Measurements from ENCODE around the gene KIFAP3.

KIFAP3 gene

GRCh38 chr1:169968174-169968573 lies 106.3 kb downstream of the KIFAP3 start:
- Histone ChIP-seq H3K27ac (no peak overlapping the region), H3K4me2 (ENCODE audit: low read length) (no peak overlapping the region), H3K27me3 (ENCODE audit: control insufficient read depth, insufficient read depth, low read length) (no peaks in the 10 kb centered on the region), H3K4me1 (no peaks in the 10 kb centered on the region), H3K9ac (no peak overlapping the region), H2AFZ (no peak overlapping the region), H3K4me3 (ENCODE audit: low read depth, low read length) (no peak overlapping the region), H3K79me2 (no peaks in the 10 kb centered on the region), H3K36me3 (ENCODE audit: control insufficient read depth, insufficient read depth, low read length) (peaks cover 2% of the 10 kb centered on the region), H3K9me3 (ENCODE audit: control insufficient read depth, low read length) (no peaks in the 10 kb centered on the region)
- no peak for TF ChIP-seq CTCF (IDR thresholded peaks at IDR 0.05)

GRCh38 chr1:169964206-169964605 lies 110.3 kb downstream of the KIFAP3 start:
- no peak overlapping the region for H2AFZ ChIP-seq
- H3K9ac ChIP-seq, result no peak overlapping the region
- H3K4me2 ChIP-seq (ENCODE audit: low read length), result no peak overlapping the region
- H3K27me3 ChIP-seq (ENCODE audit: control insufficient read depth, insufficient read depth, low read length), result no peaks in the 10 kb centered on the region
- H3K4me3 ChIP-seq (ENCODE audit: low read depth, low read length), result no peak overlapping the region
- H3K79me2 ChIP-seq, result no peaks in the 10 kb centered on the region
- H3K9me3 ChIP-seq (ENCODE audit: control insufficient read depth, low read length), result no peaks in the 10 kb centered on the region
- no peak for TF ChIP-seq CTCF (IDR thresholded peaks at IDR 0.05)
- H3K27ac ChIP-seq, result no peak overlapping the region
- no peaks in the 10 kb centered on the region for H3K36me3 ChIP-seq (ENCODE audit: control insufficient read depth, insufficient read depth, low read length)
- no peaks in the 10 kb centered on the region for H3K4me1 ChIP-seq

GRCh38 chr1:169959686-169960085 lies 114.8 kb downstream of the KIFAP3 start:
- H3K4me2 ChIP-seq (ENCODE audit: low read length), result no peak overlapping the region
- no peaks in the 10 kb centered on the region for H3K36me3 ChIP-seq (ENCODE audit: control insufficient read depth, insufficient read depth, low read length)
- H3K4me1 ChIP-seq, result no peaks in the 10 kb centered on the region
- no peaks in the 10 kb centered on the region for H3K27me3 ChIP-seq (ENCODE audit: control insufficient read depth, insufficient read depth, low read length)
- no peak for TF ChIP-seq CTCF (IDR thresholded peaks at IDR 0.05)
- no peaks in the 10 kb centered on the region for H3K79me2 ChIP-seq
- no peak overlapping the region for H2AFZ ChIP-seq
- H3K4me3 ChIP-seq (ENCODE audit: low read depth, low read length), result no peak overlapping the region
- H3K27ac ChIP-seq, result no peak overlapping the region
- H3K9me3 ChIP-seq (ENCODE audit: control insufficient read depth, low read length), result no peaks in the 10 kb centered on the region
- no peak overlapping the region for H3K9ac ChIP-seq

GRCh38 chr1:169958987-169959386 lies 115.5 kb downstream of the KIFAP3 start:
- H3K79me2 ChIP-seq, result no peaks in the 10 kb centered on the region
- no peak overlapping the region for H3K27ac ChIP-seq
- no peaks in the 10 kb centered on the region for H3K36me3 ChIP-seq (ENCODE audit: control insufficient read depth, insufficient read depth, low read length)
- H2AFZ ChIP-seq, result no peak overlapping the region
- no peaks in the 10 kb centered on the region for H3K9me3 ChIP-seq (ENCODE audit: control insufficient read depth, low read length)
- no peak for TF ChIP-seq CTCF (IDR thresholded peaks at IDR 0.05)
- H3K4me2 ChIP-seq (ENCODE audit: low read length), result no peak overlapping the region
- H3K4me1 ChIP-seq, result no peaks in the 10 kb centered on the region
- H3K9ac ChIP-seq, result no peak overlapping the region
- H3K27me3 ChIP-seq (ENCODE audit: control insufficient read depth, insufficient read depth, low read length), result no peaks in the 10 kb centered on the region
- H3K4me3 ChIP-seq (ENCODE audit: low read depth, low read length), result no peak overlapping the region

DNA sequence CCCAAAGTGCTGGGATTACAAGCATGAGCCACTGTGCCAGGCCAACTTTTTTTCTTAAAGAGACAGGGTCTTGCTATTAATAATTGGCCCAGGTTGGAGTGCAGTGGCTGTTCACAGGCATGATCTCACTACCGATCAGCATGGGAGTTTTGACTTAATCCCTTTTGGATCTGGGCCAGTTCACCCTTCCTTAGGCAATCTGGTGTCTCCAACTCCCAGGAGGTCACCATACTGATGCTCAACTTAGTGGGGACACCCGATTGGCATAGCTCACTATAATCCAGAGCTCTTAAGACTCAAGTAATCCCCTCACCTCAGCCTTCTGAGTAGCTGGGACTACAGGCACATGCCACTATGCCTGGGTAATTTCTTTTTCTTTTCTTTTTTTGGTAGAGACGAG lies 116.6 kb downstream of the KIFAP3 start:
- Histone ChIP-seq H3K27ac (no peak overlapping the region), H3K4me2 (ENCODE audit: low read length) (no peak overlapping the region), H3K27me3 (ENCODE audit: control insufficient read depth, insufficient read depth, low read length) (no peaks in the 10 kb centered on the region), H3K9ac (no peak overlapping the region), H3K36me3 (ENCODE audit: control insufficient read depth, insufficient read depth, low read length) (no peaks in the 10 kb centered on the region), H2AFZ (no peak overlapping the region), H3K4me1 (no peaks in the 10 kb centered on the region), H3K9me3 (ENCODE audit: control insufficient read depth, low read length) (no peaks in the 10 kb centered on the region), H3K79me2 (no peaks in the 10 kb centered on the region), H3K4me3 (ENCODE audit: low read depth, low read length) (no peak overlapping the region)
- TF ChIP-seq CTCF (IDR thresholded peaks at IDR 0.05), result no peak

All from parathyroid adenoma (tissue), 2 donors.